Vagina (tissue), 2 donors: ENCODE data around the gene RANGRF. TPM values are rescaled to one million over a fixed set of nuclear protein-coding genes. Genes with fewer than 3 reads are reported as not detected.

Source experiments
- DNase-seq, 2 donors: peaks; one replicate each; pipeline ENCODE4 v3.0.0-alpha.2; 2017; ENCODE audit errors: extremely low spot score in 2 of 2
- H3K27ac ChIP-seq: fragments of 200-600 bp; sonication (generic); one replicate; pipeline ENCODE4 v1.5.1; 2019
- H3K27me3 ChIP-seq: fragments of 200-600 bp; sonication (generic); one replicate; pipeline ENCODE4 v1.5.1; 2019
- H3K36me3 ChIP-seq, 2 donors: fragments of 200-600 bp; sonication (generic); one replicate each; pipeline ENCODE4 v1.5.1; 2017 to 2019
- H3K4me1 ChIP-seq: fragments of 200-600 bp; sonication (generic); one replicate; pipeline ENCODE4 v1.5.1; 2019
- H3K4me3 ChIP-seq, 2 donors: fragments of 200-600 bp; sonication (generic); 1 replicate in 1 of 2; 2 replicates in 1 of 2; pipeline ENCODE4 v1.5.1; 2016 to 2019
- H3K9me3 ChIP-seq: fragments of 200-600 bp; sonication (generic); one replicate; pipeline ENCODE4 v1.5.1; 2019
- POLR2A ChIP-seq, 2 donors: fragments of 450-650 bp; IDR thresholded peaks; one replicate each; pipeline ENCODE4 v1.6.1; 2017; ENCODE audit warnings: antibody characterized with exemption in 2 of 2, mild to moderate bottlenecking in 2 of 2, moderate library complexity in 2 of 2
- POLR2AphosphoS5 ChIP-seq, 2 donors: sonication (generic); formaldehyde crosslinking; IDR thresholded peaks; one replicate each; pipeline ENCODE4 v1.9.0; 2017; ENCODE audit warnings: antibody characterized with exemption in 2 of 2, mild to moderate bottlenecking in 2 of 2, low read depth in 1 of 2; ENCODE audit not compliant: insufficient read depth in 1 of 2
- intact Hi-C: fragments of 100-400 bp; cut with DNase I; formaldehyde crosslinking; loops from one replicate; pipeline ENCODE4 v1.15.1; 2023
- total RNA-seq: library from RNA; depleted of rRNA; stranded (reverse); fragments of >200 nt; gene quantifications from one replicate; pipeline ENCODE4 v1.2.3, GENCODE V29; 2016
- TF ChIP-seq, protein P1 (sequence below), 3 experiments: fragments of 450-650 bp in 2 of 3; fragments of 200-600 bp in 1 of 3; sonication (generic) in 1 of 3; IDR thresholded peaks; one replicate each; pipeline ENCODE4 v1.5.1; 2017 to 2019; ENCODE audit warnings: antibody characterized with exemption in 3 of 3, mild to moderate bottlenecking in 2 of 3, moderate library complexity in 2 of 3

The RANGRF gene, protein sequence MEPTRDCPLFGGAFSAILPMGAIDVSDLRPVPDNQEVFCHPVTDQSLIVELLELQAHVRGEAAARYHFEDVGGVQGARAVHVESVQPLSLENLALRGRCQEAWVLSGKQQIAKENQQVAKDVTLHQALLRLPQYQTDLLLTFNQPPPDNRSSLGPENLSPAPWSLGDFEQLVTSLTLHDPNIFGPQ
- total RNA-seq, result 19.4 TPM

DNA sequence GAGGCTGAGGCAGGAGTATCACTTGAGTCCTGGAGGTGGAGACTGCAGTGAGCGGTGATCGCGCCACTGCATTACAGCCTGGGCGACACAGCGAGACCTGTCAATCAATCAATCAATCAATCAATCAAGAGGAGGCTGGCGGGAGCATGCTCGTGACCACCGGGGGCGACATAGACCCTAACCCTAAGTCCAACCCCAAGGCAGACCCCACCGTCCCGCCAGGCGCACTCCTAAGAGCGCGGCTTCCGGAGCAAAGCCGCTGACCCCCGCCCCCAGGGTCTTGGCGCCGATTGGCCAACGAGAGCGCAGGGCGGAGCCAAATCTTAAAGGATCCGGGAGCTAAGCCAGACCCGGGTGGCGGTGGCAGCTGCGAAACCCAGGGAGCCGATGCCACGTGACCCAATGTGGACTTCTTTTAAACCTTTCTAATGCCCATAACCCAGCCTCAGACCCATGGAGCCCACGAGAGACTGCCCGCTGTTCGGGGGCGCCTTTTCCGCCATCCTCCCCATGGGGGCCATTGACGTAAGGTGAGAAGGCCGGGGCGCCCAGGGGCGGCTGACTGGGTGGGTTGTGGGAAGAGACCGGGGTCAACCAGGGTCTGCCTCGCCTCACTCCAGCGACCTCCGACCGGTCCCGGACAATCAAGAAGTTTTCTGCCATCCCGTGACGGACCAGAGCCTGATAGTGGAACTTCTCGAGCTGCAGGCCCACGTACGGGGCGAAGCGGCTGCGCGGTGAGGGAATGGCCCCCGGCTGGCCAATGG is at the start of gene RANGRF:
Gene RANGRF, plus strand, starts transcription at position 335 of the 767 bp plus-strand sequence. Its CDS starts 119 bp downstream, at position 454.
- Histone ChIP-seq H3K27me3 (no peaks in the 10 kb centered on the region), H3K36me3 (no peaks in the 10 kb centered on the region), H3K9me3 (no peaks in the 10 kb centered on the region), H3K4me3 (peak within 1 kb of the TSS; percentile 83 to 91), H3K4me1 (peaks cover 18% of the 10 kb centered on the region), H3K27ac (peak within 1 kb of the TSS; percentile 92)
- intact Hi-C loops, result no loop called here
- DNase-seq, result no peak
- TF ChIP-seq POLR2AphosphoS5 (IDR thresholded peaks at IDR 0.05; ENCODE audit: insufficient read depth in 1 of 2, low read depth in 1 of 2) (peak; percentile 80 to 94), POLR2A (IDR thresholded peaks at IDR 0.05) (peak; percentile 10 to 30)
- TF ChIP-seq, protein P1, sequence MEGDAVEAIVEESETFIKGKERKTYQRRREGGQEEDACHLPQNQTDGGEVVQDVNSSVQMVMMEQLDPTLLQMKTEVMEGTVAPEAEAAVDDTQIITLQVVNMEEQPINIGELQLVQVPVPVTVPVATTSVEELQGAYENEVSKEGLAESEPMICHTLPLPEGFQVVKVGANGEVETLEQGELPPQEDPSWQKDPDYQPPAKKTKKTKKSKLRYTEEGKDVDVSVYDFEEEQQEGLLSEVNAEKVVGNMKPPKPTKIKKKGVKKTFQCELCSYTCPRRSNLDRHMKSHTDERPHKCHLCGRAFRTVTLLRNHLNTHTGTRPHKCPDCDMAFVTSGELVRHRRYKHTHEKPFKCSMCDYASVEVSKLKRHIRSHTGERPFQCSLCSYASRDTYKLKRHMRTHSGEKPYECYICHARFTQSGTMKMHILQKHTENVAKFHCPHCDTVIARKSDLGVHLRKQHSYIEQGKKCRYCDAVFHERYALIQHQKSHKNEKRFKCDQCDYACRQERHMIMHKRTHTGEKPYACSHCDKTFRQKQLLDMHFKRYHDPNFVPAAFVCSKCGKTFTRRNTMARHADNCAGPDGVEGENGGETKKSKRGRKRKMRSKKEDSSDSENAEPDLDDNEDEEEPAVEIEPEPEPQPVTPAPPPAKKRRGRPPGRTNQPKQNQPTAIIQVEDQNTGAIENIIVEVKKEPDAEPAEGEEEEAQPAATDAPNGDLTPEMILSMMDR (IDR thresholded peaks at IDR 0.05), result no peak

GRCh38 chr17:8243827-8244226 is 44.6 kb upstream of the RANGRF start:
- Histone ChIP-seq H3K4me3 (no peak overlapping the region), H3K36me3 (peaks cover 0 to 28% of the 10 kb centered on the region in 2 donors), H3K27ac (no peak overlapping the region), H3K4me1 (no peaks in the 10 kb centered on the region), H3K9me3 (no peaks in the 10 kb centered on the region), H3K27me3 (no peaks in the 10 kb centered on the region)
- intact Hi-C loops, result no loop called here
- no peak for DNase-seq
- TF ChIP-seq, protein P1 (IDR thresholded peaks at IDR 0.05), result no peak
- no peak for TF ChIP-seq POLR2AphosphoS5 (IDR thresholded peaks at IDR 0.05; ENCODE audit: insufficient read depth in 1 of 2, low read depth in 1 of 2)
- TF ChIP-seq POLR2A (IDR thresholded peaks at IDR 0.05), result no peak

DNA sequence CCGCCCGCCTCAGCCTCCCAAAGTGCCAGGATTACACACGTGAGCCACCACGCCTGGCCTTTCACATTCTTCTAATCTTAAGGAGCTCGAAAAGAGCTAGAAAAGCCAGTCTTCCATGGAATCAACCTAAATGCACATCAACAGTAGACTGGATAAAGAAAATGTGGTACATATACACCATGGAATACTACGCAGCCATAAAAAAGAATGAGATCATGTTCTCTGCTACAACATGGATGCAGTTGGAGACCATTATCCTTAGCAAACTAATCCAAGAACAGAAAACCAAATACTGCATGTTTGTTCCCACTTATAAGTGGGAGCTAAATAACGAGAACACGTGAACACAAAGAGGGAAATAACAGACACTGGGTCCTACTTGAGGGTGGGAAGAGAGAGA is 43.7 kb upstream of the RANGRF start:
- intact Hi-C loops, result loop anchor here (5.0 kb wide), 1 partner anchor 53 kb away; the partner anchor contains the start of gene SLC25A35

GRCh38 chr17:8248751-8249607 is 39.5 kb upstream of the RANGRF start, which contains the start of gene PFAS:
TSS of gene PFAS (plus strand) at chr17:8249289. CDS start at chr17:8253938, 4,649 bp downstream.
- TF ChIP-seq POLR2AphosphoS5 (IDR thresholded peaks at IDR 0.05; ENCODE audit: insufficient read depth in 1 of 2, low read depth in 1 of 2) (peak; percentile 90 to 96), POLR2A (IDR thresholded peaks at IDR 0.05) (peak in 1 of 2 donors; percentile 33)
- TF ChIP-seq, protein P1 (IDR thresholded peaks at IDR 0.05), result no peak
- Histone ChIP-seq H3K4me1 (peaks cover 10% of the 10 kb centered on the region), H3K36me3 (no peaks in the 10 kb centered on the region), H3K27ac (peak within 1 kb of the TSS; percentile 98), H3K4me3 (peak within 1 kb of the TSS; percentile 85 to 89), H3K27me3 (no peaks in the 10 kb centered on the region), H3K9me3 (no peaks in the 10 kb centered on the region)
- intact Hi-C loops, result loop anchor here (2.0 to 5.0 kb wide), 2 partner anchors 48 to 62 kb away; partner anchors contain the start of gene SLC25A35
- peak in 1 of 2 donors; percentile 95 for DNase-seq

More for the DNA sequence above, 43.7 kb upstream of the RANGRF start:
- H3K27ac ChIP-seq, result no peak overlapping the region
- no peak for DNase-seq
- no peaks in the 10 kb centered on the region for H3K27me3 ChIP-seq
- no peak overlapping the region for H3K4me3 ChIP-seq
- H3K36me3 ChIP-seq, result peaks cover 0 to 19% of the 10 kb centered on the region in 2 donors
- H3K4me1 ChIP-seq, result peaks cover 5% of the 10 kb centered on the region
- no peaks in the 10 kb centered on the region for H3K9me3 ChIP-seq
- TF ChIP-seq POLR2AphosphoS5 (IDR thresholded peaks at IDR 0.05; ENCODE audit: insufficient read depth in 1 of 2, low read depth in 1 of 2), result no peak
- TF ChIP-seq POLR2A (IDR thresholded peaks at IDR 0.05), result no peak
